ENCODE results near the gene EPB41L1.

Gene EPB41L1

DNA sequence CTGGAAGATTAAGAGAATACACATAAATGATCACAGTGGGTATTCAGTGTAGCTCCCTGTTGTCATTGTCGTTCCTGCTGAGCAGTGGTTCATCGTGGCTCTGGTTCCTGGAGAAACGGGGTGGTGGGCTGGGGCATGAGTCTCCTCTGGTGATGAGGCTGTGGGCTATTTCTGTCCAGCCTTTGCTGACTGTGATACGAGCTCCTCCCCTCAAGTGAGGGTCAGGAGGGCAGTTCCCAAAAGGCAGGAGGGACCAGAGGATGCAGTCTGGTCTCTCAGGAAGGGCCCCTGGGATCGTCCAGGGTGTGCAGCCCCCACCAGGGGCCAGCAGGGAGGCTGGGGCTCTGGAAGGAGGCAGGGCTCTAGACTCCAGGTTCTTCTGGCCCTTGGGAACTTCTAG lies 120.5 kb downstream of the EPB41L1 start:
- no peak overlapping the region for H3K9ac ChIP-seq
- H2AFZ ChIP-seq: no peak overlapping the region
- no peaks in the 10 kb centered on the region for H3K4me1 ChIP-seq
- no peaks in the 10 kb centered on the region for H3K27me3 ChIP-seq (ENCODE audit: control insufficient read depth, insufficient read depth, low read length)
- H3K4me2 ChIP-seq (ENCODE audit: low read length): no peak overlapping the region
- H3K79me2 ChIP-seq: no peaks in the 10 kb centered on the region
- no peaks in the 10 kb centered on the region for H3K9me3 ChIP-seq (ENCODE audit: control insufficient read depth, low read length)
- no peak overlapping the region for H3K4me3 ChIP-seq (ENCODE audit: low read depth, low read length)
- TF ChIP-seq, protein P1, sequence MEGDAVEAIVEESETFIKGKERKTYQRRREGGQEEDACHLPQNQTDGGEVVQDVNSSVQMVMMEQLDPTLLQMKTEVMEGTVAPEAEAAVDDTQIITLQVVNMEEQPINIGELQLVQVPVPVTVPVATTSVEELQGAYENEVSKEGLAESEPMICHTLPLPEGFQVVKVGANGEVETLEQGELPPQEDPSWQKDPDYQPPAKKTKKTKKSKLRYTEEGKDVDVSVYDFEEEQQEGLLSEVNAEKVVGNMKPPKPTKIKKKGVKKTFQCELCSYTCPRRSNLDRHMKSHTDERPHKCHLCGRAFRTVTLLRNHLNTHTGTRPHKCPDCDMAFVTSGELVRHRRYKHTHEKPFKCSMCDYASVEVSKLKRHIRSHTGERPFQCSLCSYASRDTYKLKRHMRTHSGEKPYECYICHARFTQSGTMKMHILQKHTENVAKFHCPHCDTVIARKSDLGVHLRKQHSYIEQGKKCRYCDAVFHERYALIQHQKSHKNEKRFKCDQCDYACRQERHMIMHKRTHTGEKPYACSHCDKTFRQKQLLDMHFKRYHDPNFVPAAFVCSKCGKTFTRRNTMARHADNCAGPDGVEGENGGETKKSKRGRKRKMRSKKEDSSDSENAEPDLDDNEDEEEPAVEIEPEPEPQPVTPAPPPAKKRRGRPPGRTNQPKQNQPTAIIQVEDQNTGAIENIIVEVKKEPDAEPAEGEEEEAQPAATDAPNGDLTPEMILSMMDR (IDR thresholded peaks at IDR 0.05): no peak
- H3K27ac ChIP-seq: no peak overlapping the region
- H3K36me3 ChIP-seq (ENCODE audit: control insufficient read depth, insufficient read depth, low read length): no peaks in the 10 kb centered on the region

DNA sequence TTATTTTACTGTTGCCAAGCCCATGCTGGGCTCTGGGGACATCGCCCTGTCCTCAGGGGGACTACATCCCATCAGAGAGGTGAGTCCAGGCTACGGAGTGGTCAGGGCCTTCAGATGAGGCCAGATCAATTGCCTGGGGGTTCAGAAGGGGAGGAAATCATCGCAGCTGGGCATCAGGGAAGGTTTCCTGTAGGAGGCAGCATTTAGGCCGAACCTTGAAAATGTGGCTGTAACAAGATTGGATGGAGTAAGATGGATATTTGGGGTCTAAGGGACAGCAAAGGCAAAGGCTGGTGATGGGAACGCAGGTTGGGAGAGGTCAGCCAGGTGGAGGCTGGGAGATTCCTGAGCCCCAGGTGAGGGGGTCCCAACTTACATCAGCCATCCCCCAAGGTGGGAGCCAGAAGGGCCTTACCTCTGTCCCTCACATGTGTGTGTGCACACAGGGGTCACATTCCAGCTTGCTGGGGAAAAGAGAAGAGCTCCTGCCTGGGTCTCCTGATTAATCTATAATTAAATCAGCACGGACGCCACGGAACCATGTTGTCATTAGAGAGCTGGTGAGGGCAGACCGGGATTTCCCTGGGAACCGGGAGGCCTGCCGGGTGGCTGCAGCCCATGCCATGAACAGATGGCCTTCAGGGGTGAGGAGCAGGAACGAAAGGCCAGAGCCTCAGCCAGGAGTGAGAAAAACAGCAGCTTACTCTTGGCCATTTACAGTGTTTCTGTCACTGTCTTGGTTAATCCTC lies 121.1 kb downstream of the EPB41L1 start:
- no peak overlapping the region for H2AFZ ChIP-seq

DNA sequence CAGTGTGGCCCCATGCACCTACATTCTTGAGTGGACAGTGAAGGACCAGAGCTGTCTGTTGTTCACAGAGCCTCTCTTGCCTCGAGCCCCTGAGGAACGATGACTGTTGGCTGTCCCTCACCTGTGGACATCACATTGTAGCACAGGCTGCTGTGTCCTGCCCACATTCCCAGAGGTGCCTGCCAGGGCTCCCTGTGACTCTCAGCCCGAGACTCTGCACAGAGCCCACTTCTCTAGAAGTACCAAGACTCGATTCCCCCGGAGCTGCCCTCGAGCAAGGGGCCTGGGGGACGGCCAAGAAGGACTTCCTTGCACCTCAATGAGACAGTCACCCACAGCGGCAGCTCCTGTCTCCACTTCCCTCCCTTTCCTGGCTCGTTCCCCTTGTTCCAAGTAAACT lies 123.0 kb downstream of the EPB41L1 start:
- Histone ChIP-seq H3K4me2 (ENCODE audit: low read length) (no peak overlapping the region), H3K4me1 (no peaks in the 10 kb centered on the region), H3K27me3 (ENCODE audit: control insufficient read depth, insufficient read depth, low read length) (no peaks in the 10 kb centered on the region), H3K36me3 (ENCODE audit: control insufficient read depth, insufficient read depth, low read length) (no peaks in the 10 kb centered on the region), H3K79me2 (no peaks in the 10 kb centered on the region), H3K9me3 (ENCODE audit: control insufficient read depth, low read length) (no peaks in the 10 kb centered on the region), H3K9ac (no peak overlapping the region), H3K27ac (no peak overlapping the region), H2AFZ (no peak overlapping the region), H3K4me3 (ENCODE audit: low read depth, low read length) (no peak overlapping the region)
- TF ChIP-seq, protein P1 (IDR thresholded peaks at IDR 0.05): no peak

More for the DNA sequence above, 121.1 kb downstream of the EPB41L1 start:
- Histone ChIP-seq H3K4me3 (ENCODE audit: low read depth, low read length) (no peak overlapping the region), H3K4me2 (ENCODE audit: low read length) (no peak overlapping the region), H3K36me3 (ENCODE audit: control insufficient read depth, insufficient read depth, low read length) (no peaks in the 10 kb centered on the region), H3K9ac (no peak overlapping the region), H3K27ac (no peak overlapping the region), H3K9me3 (ENCODE audit: control insufficient read depth, low read length) (no peaks in the 10 kb centered on the region), H3K4me1 (no peaks in the 10 kb centered on the region), H3K79me2 (no peaks in the 10 kb centered on the region), H3K27me3 (ENCODE audit: control insufficient read depth, insufficient read depth, low read length) (no peaks in the 10 kb centered on the region)
- TF ChIP-seq, protein P1 (IDR thresholded peaks at IDR 0.05): no peak

- H3K9me3 ChIP-seq (ENCODE audit: control insufficient read depth, low read length): no peaks in the 10 kb centered on the region
- no peaks in the 10 kb centered on the region for H3K36me3 ChIP-seq (ENCODE audit: control insufficient read depth, insufficient read depth, low read length)
- H2AFZ ChIP-seq: no peak overlapping the region
- no peak overlapping the region for H3K4me3 ChIP-seq (ENCODE audit: low read depth, low read length)
- TF ChIP-seq, protein P1 (IDR thresholded peaks at IDR 0.05): no peak
- H3K9ac ChIP-seq: no peak overlapping the region
- no peaks in the 10 kb centered on the region for H3K79me2 ChIP-seq
- H3K27me3 ChIP-seq (ENCODE audit: control insufficient read depth, insufficient read depth, low read length): no peaks in the 10 kb centered on the region
- no peaks in the 10 kb centered on the region for H3K4me1 ChIP-seq
- H3K27ac ChIP-seq: no peak overlapping the region
- H3K4me2 ChIP-seq (ENCODE audit: low read length): no peak overlapping the region
Observed at GRCh38 chr20:36279362-36279761, 124.8 kb downstream of the EPB41L1 start.

GRCh38 chr20:36279776-36280175 lies 125.2 kb downstream of the EPB41L1 start:
- Histone ChIP-seq H3K9ac (no peak overlapping the region), H3K4me2 (ENCODE audit: low read length) (no peak overlapping the region)
- TF ChIP-seq, protein P1 (IDR thresholded peaks at IDR 0.05): no peak

More at GRCh38 chr20:36279776-36280175, 125.2 kb downstream of the EPB41L1 start:
- no peak overlapping the region for H3K27ac ChIP-seq
- no peaks in the 10 kb centered on the region for H3K4me1 ChIP-seq
- no peak overlapping the region for H3K4me3 ChIP-seq (ENCODE audit: low read depth, low read length)
- no peaks in the 10 kb centered on the region for H3K27me3 ChIP-seq (ENCODE audit: control insufficient read depth, insufficient read depth, low read length)
- H3K9me3 ChIP-seq (ENCODE audit: control insufficient read depth, low read length): no peaks in the 10 kb centered on the region
- H3K36me3 ChIP-seq (ENCODE audit: control insufficient read depth, insufficient read depth, low read length): no peaks in the 10 kb centered on the region
- H3K79me2 ChIP-seq: no peaks in the 10 kb centered on the region
- H2AFZ ChIP-seq: no peak overlapping the region
